Measurements from ENCODE around the gene DOC2B.

DOC2B gene

GRCh38 chr17:164303-165235 lies 16.9 kb downstream of the DOC2B start:
- H3F3A ChIP-seq (ENCODE audit: control insufficient read depth, insufficient read depth), result no peaks in the 10 kb centered on the region

GRCh38 chr17:163514-164098 lies 17.8 kb downstream of the DOC2B start:
- Histone ChIP-seq H3F3A (ENCODE audit: control insufficient read depth, insufficient read depth) (no peaks in the 10 kb centered on the region), H3K4me1 (ENCODE audit: control insufficient read depth, low read length) (no peaks in the 10 kb centered on the region), H3K4me3 (ENCODE audit: low read length) (no peak overlapping the region), H3K36me3 (ENCODE audit: control insufficient read depth, low read length) (no peaks in the 10 kb centered on the region), H3K79me2 (ENCODE audit: control insufficient read depth, low read length) (no peaks in the 10 kb centered on the region), H3K4me2 (ENCODE audit: low read length) (no peak overlapping the region), H3K9me2 (replicated peaks; ENCODE audit: control insufficient read depth, low read length) (no peaks in the 10 kb centered on the region), H4K20me1 (ENCODE audit: control insufficient read depth, insufficient read depth, low read depth, low read length) (no peaks in the 10 kb centered on the region), H3K9me3 (ENCODE audit: control insufficient read depth, insufficient read depth, low read length) (no peaks in the 10 kb centered on the region), H3K27me3 (ENCODE audit: control insufficient read depth, low read length) (no peaks in the 10 kb centered on the region), H3K27ac (ENCODE audit: low read depth, low read length) (no peak overlapping the region)
- TF ChIP-seq CTCF (IDR thresholded peaks at IDR 0.05; ENCODE audit: low read depth, low read length, poor library complexity, severe bottlenecking), result no peak
- TF ChIP-seq EZH2phosphoT487 (IDR thresholded peaks at IDR 0.05; ENCODE audit: borderline replicate concordance, low read length), result no peak

More at GRCh38 chr17:164303-165235, 16.9 kb downstream of the DOC2B start:
- H3K4me1 ChIP-seq (ENCODE audit: control insufficient read depth, low read length), result no peaks in the 10 kb centered on the region
- no peak overlapping the region for H3K27ac ChIP-seq (ENCODE audit: low read depth, low read length)
- no peak overlapping the region for H3K4me2 ChIP-seq (ENCODE audit: low read length)
- no peaks in the 10 kb centered on the region for H3K9me2 ChIP-seq (replicated peaks; ENCODE audit: control insufficient read depth, low read length)
- H4K20me1 ChIP-seq (ENCODE audit: control insufficient read depth, insufficient read depth, low read depth, low read length), result no peaks in the 10 kb centered on the region
- no peaks in the 10 kb centered on the region for H3K79me2 ChIP-seq (ENCODE audit: control insufficient read depth, low read length)
- no peak overlapping the region for H3K4me3 ChIP-seq (ENCODE audit: low read length)
- H3K27me3 ChIP-seq (ENCODE audit: control insufficient read depth, low read length), result no peaks in the 10 kb centered on the region
- TF ChIP-seq EZH2phosphoT487 (IDR thresholded peaks at IDR 0.05; ENCODE audit: borderline replicate concordance, low read length), result no peak
- TF ChIP-seq CTCF (IDR thresholded peaks at IDR 0.05; ENCODE audit: low read depth, low read length, poor library complexity, severe bottlenecking), result peak; percentile 51
- no peaks in the 10 kb centered on the region for H3K36me3 ChIP-seq (ENCODE audit: control insufficient read depth, low read length)
- H3K9me3 ChIP-seq (ENCODE audit: control insufficient read depth, insufficient read depth, low read length), result no peaks in the 10 kb centered on the region

DNA sequence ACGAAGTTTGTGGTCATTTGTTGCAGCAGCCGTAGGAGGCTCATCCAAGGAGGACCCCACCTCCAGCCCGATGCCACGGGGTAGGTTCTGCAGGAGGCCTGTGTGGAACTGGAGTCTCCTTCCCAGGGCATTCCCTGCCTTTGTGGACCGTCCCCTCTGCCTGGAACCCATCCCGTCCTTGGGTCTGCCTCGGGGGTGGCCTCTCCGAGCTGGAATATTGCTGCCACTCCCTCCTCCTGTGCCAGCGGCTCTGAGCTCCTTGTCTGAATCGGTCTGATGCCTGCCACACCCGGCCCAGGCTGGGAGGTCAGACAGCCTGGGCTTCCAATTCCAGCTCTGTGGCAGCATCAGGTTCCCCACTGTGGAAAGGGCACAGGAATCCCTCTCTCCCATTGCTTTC lies 18.8 kb downstream of the DOC2B start:
- H3K4me1 ChIP-seq (ENCODE audit: control insufficient read depth, low read length), result no peaks in the 10 kb centered on the region
- H3K27ac ChIP-seq (ENCODE audit: low read depth, low read length), result no peak overlapping the region
- no peaks in the 10 kb centered on the region for H3K27me3 ChIP-seq (ENCODE audit: control insufficient read depth, low read length)
- no peaks in the 10 kb centered on the region for H4K20me1 ChIP-seq (ENCODE audit: control insufficient read depth, insufficient read depth, low read depth, low read length)
- TF ChIP-seq EZH2phosphoT487 (IDR thresholded peaks at IDR 0.05; ENCODE audit: borderline replicate concordance, low read length) (no peak), CTCF (IDR thresholded peaks at IDR 0.05; ENCODE audit: low read depth, low read length, poor library complexity, severe bottlenecking) (no peak)
- no peak overlapping the region for H3K4me3 ChIP-seq (ENCODE audit: low read length)
- no peaks in the 10 kb centered on the region for H3K9me3 ChIP-seq (ENCODE audit: control insufficient read depth, insufficient read depth, low read length)
- no peaks in the 10 kb centered on the region for H3F3A ChIP-seq (ENCODE audit: control insufficient read depth, insufficient read depth)
- no peaks in the 10 kb centered on the region for H3K9me2 ChIP-seq (replicated peaks; ENCODE audit: control insufficient read depth, low read length)
- H3K4me2 ChIP-seq (ENCODE audit: low read length), result no peak overlapping the region
- no peaks in the 10 kb centered on the region for H3K79me2 ChIP-seq (ENCODE audit: control insufficient read depth, low read length)
- H3K36me3 ChIP-seq (ENCODE audit: control insufficient read depth, low read length), result no peaks in the 10 kb centered on the region

All from DOHH2 (cell line).